GM21381 (cell line): ENCODE results near the gene GGT1.
"Not testable (repeated sequence)": the region's sequence is repeated elsewhere in the genome, so short reads cannot be mapped to it uniquely, and the experiment has no call there.

Source experiments
- ATAC-seq: cut with Tn5 transposase; IDR thresholded peaks from one replicate; pipeline ENCODE4 v1.9.1; 2021; ENCODE audit warnings: mild to moderate bottlenecking, moderate library complexity; ENCODE audit not compliant: unreplicated experiment

Gene GGT1

DNA sequence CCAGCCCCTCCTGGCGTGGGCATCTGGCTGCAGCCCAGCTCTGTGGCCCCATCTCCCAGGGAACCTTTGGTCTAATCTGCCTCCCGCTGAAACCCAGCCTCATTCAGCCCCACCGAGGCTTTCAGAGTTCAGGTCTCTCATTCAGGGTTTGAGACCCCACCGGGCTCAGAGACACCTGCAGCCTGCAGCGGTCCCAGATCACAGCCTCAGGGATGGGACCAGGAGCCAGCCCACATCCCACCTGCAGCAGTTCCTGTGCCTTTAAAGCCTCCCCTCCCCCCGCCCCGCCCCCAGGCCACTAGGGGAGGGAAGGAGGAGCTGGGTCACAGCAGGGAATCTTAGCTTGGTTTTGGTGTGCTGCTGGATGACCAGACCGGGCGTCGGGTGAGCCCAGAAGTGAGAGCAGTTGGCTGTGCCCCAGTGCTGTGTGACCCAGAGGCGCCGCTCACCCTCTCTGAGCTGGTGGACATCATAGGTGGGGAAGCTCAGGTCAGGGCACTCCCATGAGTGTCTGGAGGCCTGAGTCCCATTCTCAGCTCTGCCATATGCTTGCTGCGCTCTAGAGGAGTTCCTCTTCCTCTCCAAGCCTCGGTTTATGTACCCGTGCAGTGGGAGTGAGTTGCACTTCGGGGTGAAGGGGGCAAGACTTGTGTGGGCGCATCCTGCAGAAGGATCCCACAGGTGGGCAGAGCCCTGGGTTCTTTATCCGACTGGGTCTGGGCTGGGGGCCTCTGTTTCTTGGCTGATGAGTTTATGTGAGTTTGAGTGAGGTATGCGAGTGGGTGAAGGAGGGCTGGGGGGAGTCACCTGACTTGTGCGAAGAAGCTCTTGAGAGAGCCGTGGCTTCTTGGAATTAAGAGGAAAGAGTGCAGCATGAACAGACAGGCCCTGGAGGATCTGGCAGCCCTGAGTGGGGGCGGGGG lies at the start of gene GGT1:
GGT1 (plus strand) TSS at position 347 of the 923 bp plus-strand sequence. CDS start 7,889 bp downstream, outside the sequence.
- not testable (repeated sequence) for ATAC-seq

GRCh38 chr22:24553597-24554312 lies 49.2 kb upstream of the GGT1 start:
- ATAC-seq: no peak

- ATAC-seq: peak; percentile 2
Measured at GRCh38 chr22:24554313-24555164, 48.5 kb upstream of the GGT1 start, which contains the start of gene GUCD1. Gene GUCD1 (minus strand): TSS chr22:24555138. CDS start chr22:24554991, 147 bp downstream.

GRCh38 chr22:24555165-24556039 lies 47.6 kb upstream of the GGT1 start, which contains the start of gene SNRPD3:
Gene SNRPD3 (plus strand): TSS chr22:24555999. CDS start chr22:24557675, 1,676 bp downstream.
- ATAC-seq: peak; percentile 82

- no peak for ATAC-seq
Measured at GRCh38 chr22:24559471-24559870, 43.5 kb upstream of the GGT1 start.

DNA sequence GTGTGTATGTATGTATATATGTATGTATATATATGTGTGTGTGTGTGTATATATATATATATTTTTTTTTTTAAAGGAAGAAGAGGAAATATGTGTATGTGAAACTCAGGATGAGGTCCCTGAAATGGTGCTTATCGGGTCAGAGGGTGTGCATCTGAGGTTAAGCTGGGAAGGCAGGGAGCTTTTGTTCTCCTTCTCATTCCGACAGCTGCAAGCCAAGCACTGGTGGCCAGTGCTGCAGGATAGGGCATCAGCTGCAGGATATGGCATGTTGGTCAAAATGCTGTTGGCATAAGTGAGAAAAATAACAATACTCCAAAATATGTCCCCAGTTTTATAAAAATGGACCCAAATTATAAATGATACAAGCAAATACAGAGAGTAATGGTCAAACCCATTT lies 39.7 kb upstream of the GGT1 start:
- ATAC-seq: no peak

DNA sequence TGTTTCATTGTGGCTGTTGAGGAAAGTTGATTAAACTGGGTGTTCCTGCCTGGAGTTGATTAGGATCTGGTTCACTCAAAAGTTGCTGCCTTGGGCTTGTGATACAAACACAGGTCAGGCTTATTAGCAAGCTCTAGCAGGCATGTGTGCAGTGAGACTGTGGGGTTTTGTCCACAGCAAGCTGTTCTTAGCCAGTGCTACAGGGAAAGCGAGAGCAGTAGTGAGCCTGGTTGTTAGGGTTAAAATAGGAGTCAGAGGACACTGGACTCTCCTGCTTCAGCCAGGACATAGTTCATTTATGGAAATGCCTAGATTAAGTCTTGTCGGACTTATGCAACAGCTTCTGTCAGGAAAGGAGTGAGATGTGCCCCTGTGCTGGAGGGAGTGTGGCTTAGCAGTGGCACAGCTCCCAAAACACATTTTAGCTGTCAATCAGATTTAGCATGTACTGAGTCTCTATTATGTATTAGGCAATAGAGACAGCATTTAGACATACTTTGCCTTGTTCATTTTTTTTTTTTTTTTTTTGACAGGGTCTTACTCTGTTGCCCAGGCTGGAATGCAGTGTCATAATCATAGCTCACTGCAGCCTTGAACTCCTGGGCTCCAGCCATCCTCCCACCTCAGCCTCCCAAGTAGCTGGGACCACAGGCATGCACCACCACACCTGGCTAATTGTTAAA lies 38.5 kb upstream of the GGT1 start:
- no peak for ATAC-seq

GRCh38 chr22:24565077-24565476 lies 37.9 kb upstream of the GGT1 start:
- no peak for ATAC-seq

GRCh38 chr22:24566899-24567511 lies 36.0 kb upstream of the GGT1 start:
- ATAC-seq: no peak

GRCh38 chr22:24567668-24568067 lies 35.3 kb upstream of the GGT1 start:
- ATAC-seq: no peak

- no peak for ATAC-seq
Measured at GRCh38 chr22:24571266-24571665, 31.7 kb upstream of the GGT1 start.

GRCh38 chr22:24576778-24577177 lies 26.2 kb upstream of the GGT1 start:
- no peak for ATAC-seq

GRCh38 chr22:24578355-24579257 lies 24.4 kb upstream of the GGT1 start:
- ATAC-seq: no peak

GRCh38 chr22:24579258-24579601 lies 23.8 kb upstream of the GGT1 start:
- ATAC-seq: no peak

DNA sequence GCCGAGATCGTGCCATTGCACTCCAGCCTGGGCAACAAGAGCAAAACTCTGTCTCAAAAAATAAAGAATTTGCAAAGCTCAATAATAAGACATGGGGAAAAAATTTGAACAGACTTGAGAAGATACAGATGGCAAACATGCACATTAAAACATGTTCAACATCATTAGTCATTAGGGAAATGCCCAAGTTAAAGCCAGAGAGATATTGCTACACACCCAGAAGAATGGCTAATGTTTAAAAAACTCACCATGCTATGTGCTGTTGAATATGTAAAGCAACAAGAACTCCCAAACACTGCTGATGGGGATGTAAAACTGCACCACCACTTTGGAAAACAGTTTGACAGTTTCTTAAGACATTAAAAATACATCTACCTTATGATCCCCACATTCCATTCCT lies 22.7 kb upstream of the GGT1 start:
- ATAC-seq: no peak

GRCh38 chr22:24582056-24582814 lies 20.8 kb upstream of the GGT1 start:
- ATAC-seq: no peak
